ENCODE results near the gene SORCS3. TPM values are rescaled to one million over a fixed set of nuclear protein-coding genes. Genes with fewer than 3 reads are reported as not detected.

SORCS3 gene
- total RNA-seq, 2 experiments from 2014 or later, result not detected

DNA sequence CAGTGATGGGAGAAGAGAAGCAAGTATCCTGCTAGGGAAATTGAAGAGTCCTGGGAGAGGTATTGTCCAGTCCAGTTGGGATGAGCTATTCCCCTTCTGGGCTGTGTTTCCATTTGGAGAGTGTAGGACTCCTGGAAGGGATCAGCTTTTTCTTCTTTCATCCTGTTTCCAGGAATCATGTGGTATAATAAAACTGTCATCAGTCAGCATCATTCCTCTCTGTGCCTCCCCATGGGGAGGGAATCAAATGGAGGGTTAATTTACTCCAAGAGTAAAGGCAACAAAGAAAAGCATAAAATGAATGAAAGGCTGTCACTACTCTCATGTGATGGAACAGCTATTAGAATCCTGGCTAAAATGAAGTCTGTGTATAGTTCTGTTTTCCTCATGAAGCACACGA, 429.9 kb downstream of the SORCS3 start:
- no peaks in the 10 kb centered on the region for H3K36me3 Mint-ChIP-seq (ENCODE audit: low read depth)
- no peak overlapping the region for H3K27ac Mint-ChIP-seq
- ATAC-seq (no peak), DNase-seq (no peak)
- CTCF ChIA-PET, result interaction anchor here (1.1 kb wide), 1 partner anchor 19 kb away, joined by 3 read pairs; no protein-coding TSS in a partner anchor
- no peaks in the 10 kb centered on the region for H3K4me1 Mint-ChIP-seq (ENCODE audit: low read depth)
- POLR2A ChIA-PET, result no interaction called here
- H3K9me3 Mint-ChIP-seq (ENCODE audit: insufficient read depth), result no peaks in the 10 kb centered on the region
- H3K27me3 Mint-ChIP-seq (ENCODE audit: low read depth), result no peaks in the 10 kb centered on the region
- H3K4me3 Mint-ChIP-seq, result no peak overlapping the region

- Mint-ChIP-seq H3K4me1 (ENCODE audit: low read depth) (no peaks in the 10 kb centered on the region), H3K9me3 (ENCODE audit: insufficient read depth) (no peaks in the 10 kb centered on the region), H3K36me3 (ENCODE audit: low read depth) (no peaks in the 10 kb centered on the region), H3K4me3 (no peak overlapping the region), H3K27ac (no peak overlapping the region), H3K27me3 (ENCODE audit: low read depth) (no peaks in the 10 kb centered on the region)
- ChIA-PET POLR2A (no interaction called here), CTCF (no interaction called here)
- ATAC-seq, result no peak
- no peak for DNase-seq
Observed at GRCh38 chr10:105071980-105072379, 430.9 kb downstream of the SORCS3 start.

DNA sequence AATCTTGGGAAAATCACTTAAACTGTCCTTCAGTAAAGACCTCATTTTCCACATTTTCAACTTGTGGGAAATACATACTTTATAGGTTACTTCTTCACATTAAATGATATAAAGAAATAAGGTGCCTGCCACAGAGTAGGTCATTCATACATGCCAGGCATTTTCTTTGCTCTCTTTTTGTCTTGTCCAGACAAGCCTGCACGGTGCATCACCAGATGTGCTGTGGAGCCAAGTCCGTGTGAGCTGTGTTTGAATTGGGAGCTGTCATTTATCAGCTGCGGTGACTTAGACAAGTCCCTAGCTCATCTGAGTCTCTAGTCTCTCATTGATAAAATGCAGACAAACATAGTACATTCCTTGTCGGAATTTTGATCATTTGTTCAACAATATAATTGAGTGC, 432.9 kb downstream of the SORCS3 start:
- Mint-ChIP-seq H3K9me3 (ENCODE audit: insufficient read depth) (no peaks in the 10 kb centered on the region), H3K4me1 (ENCODE audit: low read depth) (no peaks in the 10 kb centered on the region), H3K36me3 (ENCODE audit: low read depth) (no peaks in the 10 kb centered on the region), H3K27ac (no peak overlapping the region), H3K4me3 (no peak overlapping the region), H3K27me3 (ENCODE audit: low read depth) (no peaks in the 10 kb centered on the region)
- ATAC-seq, result no peak
- no peak for DNase-seq
- POLR2A ChIA-PET, result no interaction called here
- CTCF ChIA-PET, result no interaction called here

DNA sequence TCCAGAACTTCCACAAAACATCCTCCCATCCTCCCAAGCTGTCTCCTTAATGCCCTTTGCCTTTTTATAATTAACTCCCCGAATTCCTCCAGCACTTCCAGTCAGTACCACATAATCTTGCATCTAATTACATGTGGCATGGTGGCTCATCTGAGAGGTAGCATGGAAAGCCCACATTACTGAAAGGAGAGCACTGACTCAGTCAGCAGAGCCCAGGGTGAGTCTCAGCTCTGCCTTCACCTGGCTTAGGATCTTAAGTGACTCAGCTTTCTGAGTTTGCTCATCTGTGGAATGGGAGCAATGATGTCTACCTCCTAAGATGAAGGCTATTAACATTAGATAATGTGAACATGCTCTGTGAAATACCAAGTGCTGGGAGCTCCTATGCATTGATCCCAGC, 433.9 kb downstream of the SORCS3 start:
- no peak overlapping the region for H3K27ac Mint-ChIP-seq
- H3K9me3 Mint-ChIP-seq (ENCODE audit: insufficient read depth), result no peaks in the 10 kb centered on the region
- no peaks in the 10 kb centered on the region for H3K4me1 Mint-ChIP-seq (ENCODE audit: low read depth)
- ChIA-PET POLR2A (no interaction called here), CTCF (no interaction called here)
- no peak for DNase-seq
- H3K36me3 Mint-ChIP-seq (ENCODE audit: low read depth), result no peaks in the 10 kb centered on the region
- no peaks in the 10 kb centered on the region for H3K27me3 Mint-ChIP-seq (ENCODE audit: low read depth)
- no peak for ATAC-seq
- H3K4me3 Mint-ChIP-seq, result no peak overlapping the region

- Mint-ChIP-seq H3K4me3 (no peak overlapping the region), H3K27ac (no peak overlapping the region), H3K9me3 (ENCODE audit: insufficient read depth) (no peaks in the 10 kb centered on the region), H3K36me3 (ENCODE audit: low read depth) (no peaks in the 10 kb centered on the region), H3K27me3 (ENCODE audit: low read depth) (no peaks in the 10 kb centered on the region), H3K4me1 (ENCODE audit: low read depth) (no peaks in the 10 kb centered on the region)
- ATAC-seq (no peak), DNase-seq (no peak)
- CTCF ChIA-PET, result no interaction called here
- POLR2A ChIA-PET, result no interaction called here
Observed at GRCh38 chr10:105085980-105086379, 444.9 kb downstream of the SORCS3 start.

- H3K36me3 Mint-ChIP-seq (ENCODE audit: low read depth), result no peaks in the 10 kb centered on the region
- no peak overlapping the region for H3K4me3 Mint-ChIP-seq
- no peak for ATAC-seq
- H3K9me3 Mint-ChIP-seq (ENCODE audit: insufficient read depth), result no peaks in the 10 kb centered on the region
- no peak for DNase-seq
- H3K27ac Mint-ChIP-seq, result no peak overlapping the region
- no peaks in the 10 kb centered on the region for H3K4me1 Mint-ChIP-seq (ENCODE audit: low read depth)
- no peaks in the 10 kb centered on the region for H3K27me3 Mint-ChIP-seq (ENCODE audit: low read depth)
- CTCF ChIA-PET, result no interaction called here
- POLR2A ChIA-PET, result no interaction called here
Observed at GRCh38 chr10:105094048-105094447, 453.0 kb downstream of the SORCS3 start.

- H3K9me3 Mint-ChIP-seq (ENCODE audit: insufficient read depth), result no peaks in the 10 kb centered on the region
- H3K27ac Mint-ChIP-seq, result no peak overlapping the region
- no peaks in the 10 kb centered on the region for H3K27me3 Mint-ChIP-seq (ENCODE audit: low read depth)
- DNase-seq, result no peak
- ChIA-PET POLR2A (no interaction called here), CTCF (no interaction called here)
- no peaks in the 10 kb centered on the region for H3K36me3 Mint-ChIP-seq (ENCODE audit: low read depth)
- ATAC-seq, result no peak
- H3K4me3 Mint-ChIP-seq, result no peak overlapping the region
- H3K4me1 Mint-ChIP-seq (ENCODE audit: low read depth), result no peaks in the 10 kb centered on the region
Observed at GRCh38 chr10:105096316-105096715, 455.2 kb downstream of the SORCS3 start.

GRCh38 chr10:105102977-105103376, 461.9 kb downstream of the SORCS3 start:
- ATAC-seq (no peak), DNase-seq (no peak)
- ChIA-PET CTCF (no interaction called here), POLR2A (no interaction called here)
- Mint-ChIP-seq H3K36me3 (ENCODE audit: low read depth) (no peaks in the 10 kb centered on the region), H3K4me1 (ENCODE audit: low read depth) (no peaks in the 10 kb centered on the region), H3K9me3 (ENCODE audit: insufficient read depth) (no peaks in the 10 kb centered on the region), H3K27me3 (ENCODE audit: low read depth) (no peaks in the 10 kb centered on the region), H3K27ac (no peak overlapping the region), H3K4me3 (no peak overlapping the region)

DNA sequence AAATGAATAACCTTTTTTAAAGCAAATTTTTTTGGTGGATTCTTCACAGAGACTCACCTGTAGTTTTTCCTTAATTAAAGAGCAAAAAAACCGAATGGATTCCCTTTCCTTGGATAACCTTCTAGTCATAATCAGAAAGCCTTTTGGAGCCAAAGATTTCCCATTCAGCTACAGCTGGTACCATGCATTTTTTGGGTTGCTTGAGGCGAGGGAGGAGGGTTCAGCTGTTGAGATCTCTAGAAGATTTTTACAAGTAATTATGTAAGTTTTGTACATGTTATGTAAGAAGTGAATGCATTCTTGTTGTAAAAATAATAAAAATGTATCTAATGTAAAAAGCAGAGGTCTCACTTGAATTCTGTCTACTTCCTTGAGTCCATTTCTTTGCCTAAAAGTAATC, 463.2 kb downstream of the SORCS3 start:
- H3K36me3 Mint-ChIP-seq (ENCODE audit: low read depth), result no peaks in the 10 kb centered on the region
- ATAC-seq (no peak), DNase-seq (no peak)
- H3K27me3 Mint-ChIP-seq (ENCODE audit: low read depth), result no peaks in the 10 kb centered on the region
- no peak overlapping the region for H3K4me3 Mint-ChIP-seq
- H3K27ac Mint-ChIP-seq, result no peak overlapping the region
- no peaks in the 10 kb centered on the region for H3K4me1 Mint-ChIP-seq (ENCODE audit: low read depth)
- ChIA-PET CTCF (no interaction called here), POLR2A (no interaction called here)
- no peaks in the 10 kb centered on the region for H3K9me3 Mint-ChIP-seq (ENCODE audit: insufficient read depth)

DNA sequence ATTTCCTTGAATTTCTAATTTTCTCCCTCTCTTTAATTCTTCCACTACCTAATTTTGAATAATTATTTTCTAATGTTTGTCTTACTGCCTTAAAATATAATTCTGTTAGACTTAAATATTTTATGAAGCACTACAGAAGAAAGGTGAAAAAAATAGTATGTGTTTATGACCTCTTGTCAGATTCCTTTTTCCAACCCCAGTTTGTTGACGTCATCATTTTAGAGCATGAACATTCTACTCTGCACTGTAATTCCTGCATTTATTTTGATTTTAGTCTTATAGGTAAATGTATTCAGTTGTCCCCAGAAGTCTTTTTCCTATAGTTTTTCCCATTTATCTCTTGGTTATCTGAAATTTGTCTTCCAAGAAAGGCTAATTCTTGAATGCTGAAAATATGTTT, 468.1 kb downstream of the SORCS3 start:
- Mint-ChIP-seq H3K27me3 (ENCODE audit: low read depth) (no peaks in the 10 kb centered on the region), H3K9me3 (ENCODE audit: insufficient read depth) (no peaks in the 10 kb centered on the region), H3K4me1 (ENCODE audit: low read depth) (no peaks in the 10 kb centered on the region), H3K36me3 (ENCODE audit: low read depth) (no peaks in the 10 kb centered on the region), H3K27ac (no peak overlapping the region), H3K4me3 (no peak overlapping the region)
- CTCF ChIA-PET, result no interaction called here
- ATAC-seq, result no peak
- DNase-seq, result no peak
- POLR2A ChIA-PET, result no interaction called here

- no peaks in the 10 kb centered on the region for H3K27me3 Mint-ChIP-seq (ENCODE audit: low read depth)
- H3K27ac Mint-ChIP-seq, result no peak overlapping the region
- H3K4me3 Mint-ChIP-seq, result no peak overlapping the region
- DNase-seq (no peak), ATAC-seq (no peak)
- H3K4me1 Mint-ChIP-seq (ENCODE audit: low read depth), result no peaks in the 10 kb centered on the region
- CTCF ChIA-PET, result no interaction called here
- H3K9me3 Mint-ChIP-seq (ENCODE audit: insufficient read depth), result peaks cover 4% of the 10 kb centered on the region
- POLR2A ChIA-PET, result no interaction called here
- H3K36me3 Mint-ChIP-seq (ENCODE audit: low read depth), result no peaks in the 10 kb centered on the region
Observed at GRCh38 chr10:105112862-105113261, 471.8 kb downstream of the SORCS3 start.

- POLR2A ChIA-PET, result no interaction called here
Observed at GRCh38 chr10:105113666-105114065, 472.6 kb downstream of the SORCS3 start.

GRCh38 chr10:105121743-105122142, 480.7 kb downstream of the SORCS3 start:
- H3K4me1 Mint-ChIP-seq (ENCODE audit: low read depth), result no peaks in the 10 kb centered on the region
- POLR2A ChIA-PET, result no interaction called here

More at GRCh38 chr10:105113666-105114065, 472.6 kb downstream of the SORCS3 start:
- ATAC-seq (no peak), DNase-seq (no peak)
- CTCF ChIA-PET, result no interaction called here
- no peaks in the 10 kb centered on the region for H3K36me3 Mint-ChIP-seq (ENCODE audit: low read depth)
- no peaks in the 10 kb centered on the region for H3K4me1 Mint-ChIP-seq (ENCODE audit: low read depth)
- H3K27ac Mint-ChIP-seq, result no peak overlapping the region
- H3K4me3 Mint-ChIP-seq, result no peak overlapping the region
- peaks cover 4% of the 10 kb centered on the region for H3K9me3 Mint-ChIP-seq (ENCODE audit: insufficient read depth)
- no peaks in the 10 kb centered on the region for H3K27me3 Mint-ChIP-seq (ENCODE audit: low read depth)

More at GRCh38 chr10:105121743-105122142, 480.7 kb downstream of the SORCS3 start:
- no peaks in the 10 kb centered on the region for H3K36me3 Mint-ChIP-seq (ENCODE audit: low read depth)
- CTCF ChIA-PET, result no interaction called here
- no peaks in the 10 kb centered on the region for H3K9me3 Mint-ChIP-seq (ENCODE audit: insufficient read depth)
- H3K4me3 Mint-ChIP-seq, result no peak overlapping the region
- H3K27me3 Mint-ChIP-seq (ENCODE audit: low read depth), result no peaks in the 10 kb centered on the region
- H3K27ac Mint-ChIP-seq, result no peak overlapping the region
- ATAC-seq (no peak), DNase-seq (no peak)

Measured in activated CD8-positive, alpha-beta T cell treated with anti-CD3 and anti-CD28 coated beads, Interleukin-2, amount 10 ng/mL, durations not matched to agents 7 days and 5 days (primary cell).